Sigmoid colon (tissue), 7 donors: ENCODE results near the gene ADCY5. TPM values are rescaled to one million over a fixed set of nuclear protein-coding genes. Genes with fewer than 3 reads are reported as not detected.
"Not testable (repeated sequence)": the region's sequence is repeated elsewhere in the genome, so short reads cannot be mapped to it uniquely, and the experiment has no call there.

Experiments used
- DNase-seq: peaks from one replicate; pipeline ENCODE4 v3.0.0-alpha.2; 2019
- H3K27ac ChIP-seq, 4 donors: fragments of 200-600 bp; sonication (generic); one replicate each; pipeline ENCODE4 v1.5.1; 2016 to 2019; ENCODE audit warnings: mild to moderate bottlenecking in 1 of 4
- H3K27me3 ChIP-seq, 3 donors: fragments of 200-600 bp; sonication (generic); one replicate each; pipeline ENCODE4 v1.5.1; 2019; ENCODE audit warnings: mild to moderate bottlenecking in 1 of 3
- H3K36me3 ChIP-seq, 4 donors: fragments of 200-600 bp; sonication (generic); one replicate each; pipeline ENCODE4 v1.5.1; 2016 to 2019
- H3K4me1 ChIP-seq, 4 donors: fragments of 200-600 bp; sonication (generic); one replicate each; pipeline ENCODE4 v1.5.1; 2017 to 2019
- H3K4me3 ChIP-seq, 4 donors: fragments of 200-600 bp; sonication (generic); one replicate each; pipeline ENCODE4 v1.5.1; 2017 to 2019; ENCODE audit warnings: mild to moderate bottlenecking in 2 of 4, moderate library complexity in 1 of 4
- H3K9me3 ChIP-seq, 4 donors: fragments of 200-600 bp in 3 of 4; sonication (generic) in 3 of 4; one replicate each; pipeline versions ENCODE4 v1.5.1 to v1.6.1; 2013 to 2019
- CTCF ChIP-seq, 4 experiments: fragments of 450-650 bp in 3 of 4; fragments of 200-600 bp in 1 of 4; IDR thresholded peaks; one replicate each; pipeline ENCODE4 v1.5.1; 2016 to 2019; ENCODE audit warnings: antibody characterized with exemption in 4 of 4, mild to moderate bottlenecking in 3 of 4, moderate library complexity in 2 of 4
- EP300 ChIP-seq, 4 donors: sonication (generic); formaldehyde crosslinking; IDR thresholded peaks; one replicate each; pipeline ENCODE4 v1.6.1; 2017; ENCODE audit warnings: antibody characterized with exemption in 4 of 4
- POLR2A ChIP-seq, 2 donors: fragments of 450-650 bp; IDR thresholded peaks; one replicate each; pipeline ENCODE4 v1.6.1; 2016; ENCODE audit warnings: antibody characterized with exemption in 2 of 2, mild to moderate bottlenecking in 2 of 2, moderate library complexity in 2 of 2
- POLR2AphosphoS5 ChIP-seq, 4 donors: sonication (generic); formaldehyde crosslinking; IDR thresholded peaks; one replicate each; pipeline ENCODE4 v1.6.1; 2017; ENCODE audit warnings: antibody characterized with exemption in 4 of 4
- WGBS, 2 donors: extraction: QIAGEN DNeasy Blood & Tissue Kit; methylation state at CpG; one replicate each; pipeline ENCODE4 v1.1.7; 2013; 5-methylcytosine and 5-hydroxymethylcytosine counted together
- intact Hi-C: fragments of 100-400 bp; cut with DNase I; formaldehyde crosslinking; loops from one replicate; pipeline ENCODE4 v1.15.1; 2023
- polyA plus RNA-seq, 3 donors: library from polyadenylated mRNA; stranded (reverse); fragments of 200-250 nt; gene quantifications; one replicate each; pipeline ENCODE4 v1.2.3, GENCODE V29; 2013
- total RNA-seq, 4 donors: library from RNA; depleted of rRNA; stranded (reverse); fragments of >200 nt; gene quantifications; one replicate each; pipeline ENCODE4 v1.1.0, GENCODE V29; 2016
- donor health status: healthy with polysubstance abuse.
- donor health status: Bipolar disorder and iron deficiency.
- donor health status: healthy.

The ADCY5 gene
- total and polyA plus RNA-seq, 7 donors, result 1.4 to 84.4 (median 39.5) TPM

- H3K36me3 ChIP-seq, result peaks cover 0 to 37% (median 1%) of the 10 kb centered on the region in 4 donors
- no peak overlapping the region for H3K27ac ChIP-seq
- no peaks in the 10 kb centered on the region for H3K9me3 ChIP-seq
- H3K4me3 ChIP-seq, result no peak overlapping the region
- DNase-seq, result no peak
- intact Hi-C loops, result no loop called here
- TF ChIP-seq CTCF (IDR thresholded peaks at IDR 0.05), result no peak
- no peak for TF ChIP-seq POLR2A (IDR thresholded peaks at IDR 0.05)
- TF ChIP-seq POLR2AphosphoS5 (IDR thresholded peaks at IDR 0.05), result no peak
- no peak for TF ChIP-seq EP300 (IDR thresholded peaks at IDR 0.05)
- no peaks in the 10 kb centered on the region for H3K27me3 ChIP-seq
- H3K4me1 ChIP-seq, result no peaks in the 10 kb centered on the region
- 60% methylated on average over 3 of the region's 3 CpGs for WGBS, 2 donors
Observed at GRCh38 chr3:123246866-123247265, 202.0 kb downstream of the ADCY5 start.

- Histone ChIP-seq H3K4me1 (no peaks in the 10 kb centered on the region), H3K27me3 (no peaks in the 10 kb centered on the region), H3K36me3 (peaks cover 0 to 30% (median 3%) of the 10 kb centered on the region in 4 donors), H3K27ac (no peak overlapping the region), H3K9me3 (no peaks in the 10 kb centered on the region), H3K4me3 (no peak overlapping the region)
- DNase-seq, result no peak
- TF ChIP-seq POLR2A (IDR thresholded peaks at IDR 0.05), result no peak
- no peak for TF ChIP-seq CTCF (IDR thresholded peaks at IDR 0.05)
- TF ChIP-seq EP300 (IDR thresholded peaks at IDR 0.05), result no peak
- TF ChIP-seq POLR2AphosphoS5 (IDR thresholded peaks at IDR 0.05), result no peak
- 81 to 88% methylated on average over 4 of the region's 4 CpGs for WGBS, 2 donors
- intact Hi-C loops, result no loop called here
Observed at GRCh38 chr3:123244128-123244527, 204.8 kb downstream of the ADCY5 start.

- intact Hi-C loops, result no loop called here
- 98 to 100% methylated on average over 1 of the region's 1 CpG for WGBS, 2 donors
Observed at GRCh38 chr3:123239756-123240155, 209.1 kb downstream of the ADCY5 start.

GRCh38 chr3:123239186-123239585 is 209.7 kb downstream of the ADCY5 start:
- not testable (repeated sequence) for H3K4me3 ChIP-seq, DNase-seq
- WGBS, 2 donors, result 97 to 98% methylated on average over 2 of the region's 2 CpGs

More at GRCh38 chr3:123239756-123240155, 209.1 kb downstream of the ADCY5 start:
- Histone ChIP-seq H3K36me3 (peaks cover 0 to 7% (median 3%) of the 10 kb centered on the region in 4 donors), H3K4me3 (no peak overlapping the region), H3K27ac (no peak overlapping the region), H3K27me3 (no peaks in the 10 kb centered on the region), H3K4me1 (no peaks in the 10 kb centered on the region), H3K9me3 (no peaks in the 10 kb centered on the region)
- no peak for TF ChIP-seq POLR2AphosphoS5 (IDR thresholded peaks at IDR 0.05)
- no peak for DNase-seq

GRCh38 chr3:123236902-123237301 is 212.0 kb downstream of the ADCY5 start:
- no peak for DNase-seq
- intact Hi-C loops, result no loop called here
- Histone ChIP-seq H3K4me3 (no peak overlapping the region), H3K27me3 (no peaks in the 10 kb centered on the region), H3K36me3 (peaks cover 0 to 14% (median 2%) of the 10 kb centered on the region in 4 donors), H3K9me3 (no peaks in the 10 kb centered on the region), H3K27ac (no peak overlapping the region), H3K4me1 (no peaks in the 10 kb centered on the region)
- 94 to 95% methylated on average over 3 of the region's 3 CpGs for WGBS, 2 donors
- no peak for TF ChIP-seq POLR2A (IDR thresholded peaks at IDR 0.05)
- no peak for TF ChIP-seq POLR2AphosphoS5 (IDR thresholded peaks at IDR 0.05)
- TF ChIP-seq CTCF (IDR thresholded peaks at IDR 0.05), result no peak
- no peak for TF ChIP-seq EP300 (IDR thresholded peaks at IDR 0.05)

More at GRCh38 chr3:123239186-123239585, 209.7 kb downstream of the ADCY5 start:
- H3K27me3 ChIP-seq, H3K36me3 ChIP-seq, H3K9me3 ChIP-seq, H3K4me1 ChIP-seq, intact Hi-C loops, H3K27ac ChIP-seq: not testable (repeated sequence)

Other genes with a start within 250 kb of the ADCY5 start
- gene SEC22A, start 247.1 kb downstream of the ADCY5 start, total RNA-seq, result 10 to 100 TPM; 17.8 to 47.2 (median 31.4) TPM
- 10 to 100 TPM in 1 of 3 donors, 1 to 10 TPM in 2; 5.8 to 13.5 (median 6.6) TPM for gene SEC22A, start 247.1 kb downstream of the ADCY5 start, polyA plus RNA-seq
- 10 to 100 TPM; 15.3 to 26.4 (median 19.2) TPM for gene HACD2, start 136.0 kb upstream of the ADCY5 start, total RNA-seq
- gene HACD2, start 136.0 kb upstream of the ADCY5 start, polyA plus RNA-seq, result 10 to 100 TPM in 1 of 3 donors, 1 to 10 TPM in 2; 6.6 to 24.9 (median 7.6) TPM